ENCODE results near the gene PHIP.

- TF ChIP-seq CTCF (IDR thresholded peaks at IDR 0.05; ENCODE audit: low read length): no peak
- TF ChIP-seq EZH2 (optimal IDR thresholded peaks at IDR 0.05; ENCODE audit: low read depth, low read length): no peak
Observed at GRCh38 chr6:78999737-79000136, 78.3 kb downstream of the PHIP start.
